H1 (cell line): ENCODE data around the gene KCTD12. TPM values are rescaled to one million over a fixed set of nuclear protein-coding genes. Genes with fewer than 3 reads are reported as not detected.

Source experiments
- CTCF ChIA-PET: fragments of 300-600 bp; sonication (Branson Sonifier 250); formaldehyde crosslinking; loops from one replicate; lab custom pipeline; 2021; ENCODE audit not compliant: partially characterized antibody; lab: Charles Lee
- POLR2A ChIA-PET: fragments of 300-600 bp; sonication (Branson Sonifier 250); formaldehyde crosslinking; loops from one replicate; lab custom pipeline; 2021; ENCODE audit warnings: inconsistent platforms; ENCODE audit not compliant: partially characterized antibody; lab: Charles Lee
- DNase-seq, 2 experiments: peaks; one replicate each; pipeline versions ENCODE4 v3.0.0 to v3.0.0-alpha.2; 2010 to 2022; ENCODE audit warnings: low spot score in 2 of 2, low read depth in 1 of 2, mixed read lengths in 1 of 2
- FAIRE-seq: peaks from 2 replicates; lab custom pipeline; 2011; peaks lifted over from hg19 to GRCh38; lab: Jason Lieb, UNC
- H2AFZ ChIP-seq: 2 replicates; pipeline ENCODE4 v1.8.1; 2012; ENCODE audit warnings: low read length, inconsistent platforms
- H2AK5ac ChIP-seq: 2 replicates; pipeline ENCODE4 v1.6.1; 2013; ENCODE audit warnings: low read depth, low read length
- H2BK120ac ChIP-seq: replicated peaks from 2 replicates; pipeline ENCODE3; 2013; ENCODE audit warnings: low read depth, low read length, inconsistent platforms
- H2BK12ac ChIP-seq: 2 replicates; pipeline ENCODE4 v1.6.1; 2013; ENCODE audit warnings: low read depth, low read length
- H2BK15ac ChIP-seq: 2 replicates; pipeline ENCODE4 v1.6.1; 2013; ENCODE audit warnings: low read length
- H2BK20ac ChIP-seq: 2 replicates; pipeline ENCODE4 v1.6.1; 2013; ENCODE audit warnings: low read length
- H2BK5ac ChIP-seq: 2 replicates; pipeline ENCODE4 v1.6.1; 2013; ENCODE audit warnings: low read depth, low read length
- H3K14ac ChIP-seq: 2 replicates; pipeline ENCODE4 v1.6.1; 2013; ENCODE audit warnings: inconsistent platforms; ENCODE audit not compliant: insufficient read length
- H3K18ac ChIP-seq: 2 replicates; pipeline ENCODE4 v1.6.1; 2013; ENCODE audit warnings: low read length; ENCODE audit errors: extremely low read depth
- H3K23ac ChIP-seq: 2 replicates; pipeline ENCODE4 v1.6.1; 2013; ENCODE audit warnings: inconsistent platforms; ENCODE audit not compliant: insufficient read length
- H3K23me2 ChIP-seq: 2 replicates; pipeline ENCODE4 v1.6.1; 2013; ENCODE audit warnings: low read depth, low read length
- H3K27ac ChIP-seq: 2 replicates; pipeline ENCODE4 v1.6.1; 2011; ENCODE audit warnings: low read depth, low read length, inconsistent platforms
- H3K27me3 ChIP-seq, 4 experiments: replicated peaks in 1 of 4; 1 replicate in 1 of 4; 2 replicates in 3 of 4; pipeline versions ENCODE4 v1.6.1 to v1.8.1; 2011 to 2013; ENCODE audit warnings: low read length in 3 of 4, mild to moderate bottlenecking in 3 of 4, inconsistent platforms in 2 of 4, mixed read lengths in 2 of 4, moderate library complexity in 1 of 4; ENCODE audit not compliant: control insufficient read depth in 3 of 4, insufficient read depth in 3 of 4; ENCODE audit errors: extremely low read depth in 1 of 4
- H3K36me3 ChIP-seq, 4 experiments: 2 replicates each; pipeline versions ENCODE4 v1.6.1 to v1.8.1; 2011 to 2013; ENCODE audit warnings: mild to moderate bottlenecking in 4 of 4, low read length in 3 of 4, moderate library complexity in 2 of 4, control low read depth in 1 of 4, inconsistent platforms in 1 of 4; ENCODE audit not compliant: insufficient read depth in 4 of 4, control insufficient read depth in 2 of 4
- H3K4ac ChIP-seq: replicated peaks from 2 replicates; pipeline ENCODE3; 2013; ENCODE audit warnings: low read length, low read depth, mixed read lengths, inconsistent platforms; ENCODE audit not compliant: insufficient read length
- H3K4me1 ChIP-seq, 4 experiments: replicated peaks in 1 of 4; 1 replicate in 1 of 4; 2 replicates in 3 of 4; pipeline versions ENCODE4 v1.6.1 to v1.8.1; 2011 to 2013; ENCODE audit warnings: low read length in 3 of 4, inconsistent platforms in 2 of 4, mixed read lengths in 1 of 4; ENCODE audit not compliant: insufficient read depth in 4 of 4, control insufficient read depth in 3 of 4
- H3K4me2 ChIP-seq, 2 experiments: 2 replicates each; pipeline versions ENCODE4 v1.6.1 to v1.8.1; 2011 to 2013; ENCODE audit warnings: low read depth in 2 of 2, low read length in 2 of 2, control low read depth in 1 of 2, inconsistent platforms in 1 of 2, mild to moderate bottlenecking in 1 of 2; ENCODE audit not compliant: insufficient read depth in 1 of 2
- H3K4me3 ChIP-seq, 4 experiments: fragments of 200-600, 300-600 bp in 1 of 4; sonication (generic), shearing (Covaris generic), sonication (Bioruptor Twin) in 1 of 4; 2 replicates each; pipeline versions ENCODE4 v1.5.1 to v1.8.1; 2011 to 2016; ENCODE audit warnings: low read length in 4 of 4, low read depth in 3 of 4, control low read depth in 2 of 4, inconsistent platforms in 2 of 4, mild to moderate bottlenecking in 2 of 4, mixed read lengths in 1 of 4, moderate library complexity in 1 of 4; ENCODE audit not compliant: insufficient read depth in 2 of 4; ENCODE audit errors: extremely low read depth in 1 of 4
- H3K56ac ChIP-seq: replicated peaks from 2 replicates; pipeline ENCODE3; 2013; ENCODE audit warnings: low read depth, mild to moderate bottlenecking, mixed read lengths, low read length, inconsistent platforms; ENCODE audit not compliant: insufficient read length
- H3K79me1 ChIP-seq: 2 replicates; pipeline ENCODE4 v1.6.1; 2013; ENCODE audit warnings: low read depth, low read length, control low read depth
- H3K79me2 ChIP-seq, 2 experiments: 2 replicates each; pipeline versions ENCODE4 v1.6.1 to v1.8.1; 2012 to 2013; ENCODE audit warnings: low read length in 2 of 2, mild to moderate bottlenecking in 2 of 2, inconsistent platforms in 1 of 2; ENCODE audit not compliant: insufficient read depth in 2 of 2, control insufficient read depth in 1 of 2
- H3K9ac ChIP-seq, 4 experiments: replicated peaks in 1 of 4; 1 replicate in 1 of 4; 2 replicates in 3 of 4; pipeline versions ENCODE4 v1.6.1 to v1.8.1; 2011 to 2013; ENCODE audit warnings: low read depth in 3 of 4, low read length in 3 of 4, control low read depth in 2 of 4, mild to moderate bottlenecking in 2 of 4, moderate library complexity in 2 of 4, inconsistent platforms in 1 of 4; ENCODE audit errors: extremely low read depth in 1 of 4
- H3K9me3 ChIP-seq, 2 experiments: 2 replicates each; pipeline versions ENCODE4 v1.6.1 to v1.8.1; 2012 to 2013; ENCODE audit warnings: mild to moderate bottlenecking in 2 of 2, moderate library complexity in 2 of 2, control low read depth in 1 of 2, inconsistent platforms in 1 of 2, low read depth in 1 of 2, low read length in 1 of 2, mixed read lengths in 1 of 2; ENCODE audit not compliant: insufficient read depth in 2 of 2
- H4K20me1 ChIP-seq, 2 experiments: replicated peaks in 1 of 2; 2 replicates each; pipeline versions ENCODE3 to v1.8.1; 2011 to 2013; ENCODE audit warnings: inconsistent platforms in 2 of 2, low read length in 2 of 2, mild to moderate bottlenecking in 1 of 2; ENCODE audit not compliant: insufficient read depth in 2 of 2, control insufficient read depth in 1 of 2
- H4K5ac ChIP-seq: 2 replicates; pipeline ENCODE4 v1.6.1; 2013; ENCODE audit warnings: low read length, low read depth, mixed read lengths, inconsistent platforms; ENCODE audit not compliant: insufficient read length
- H4K8ac ChIP-seq: 2 replicates; pipeline ENCODE4 v1.8.0; 2013; ENCODE audit warnings: mild to moderate bottlenecking, moderate library complexity, low read length, inconsistent platforms; ENCODE audit not compliant: insufficient read depth; ENCODE audit errors: extremely low read depth
- H4K91ac ChIP-seq: replicated peaks from 2 replicates; pipeline ENCODE3; 2013; ENCODE audit warnings: low read length, mixed read lengths, inconsistent platforms; ENCODE audit not compliant: insufficient read length
- CBX8 ChIP-seq: fragments of 300-800, 300-1000 bp; sonication (generic); IDR thresholded peaks from 2 replicates; pipeline ENCODE4 v1.7.1; 2016; ENCODE audit warnings: low read depth, low read length, borderline replicate concordance
- CEBPB ChIP-seq: IDR thresholded peaks from 2 replicates; pipeline ENCODE4 v1.6.1; 2012; ENCODE audit warnings: low read depth, low read length
- HDAC2 ChIP-seq, 2 experiments: fragments of 300-600 bp in 1 of 2; sonication (generic) in 1 of 2; IDR thresholded peaks; 2 replicates each; pipeline ENCODE4 v1.6.1; 2011 to 2012; ENCODE audit warnings: low read depth in 2 of 2, low read length in 2 of 2, mild to moderate bottlenecking in 2 of 2, moderate library complexity in 2 of 2, borderline replicate concordance in 1 of 2, inconsistent platforms in 1 of 2
- KDM1A ChIP-seq: fragments of 200-600, 300-600 bp; sonication (generic); IDR thresholded peaks from 2 replicates; pipeline ENCODE4 v1.7.1; 2016; ENCODE audit warnings: mild to moderate bottlenecking, low read length, borderline replicate concordance
- KDM5A ChIP-seq: fragments of 200-600 bp; IDR thresholded peaks from 2 replicates; pipeline ENCODE4 v1.7.1; 2012; ENCODE audit warnings: mild to moderate bottlenecking, low read length, inconsistent platforms, mixed read lengths
- SIRT6 ChIP-seq: IDR thresholded peaks from one replicate; pipeline ENCODE4 v1.7.1; 2012; ENCODE audit warnings: low read length, inconsistent platforms
- SP4 ChIP-seq: IDR thresholded peaks from 2 replicates; pipeline ENCODE4 v1.6.1; 2012; ENCODE audit warnings: low read length, inconsistent platforms
- WGBS, 2 experiments: shearing (Covaris generic) in 1 of 2; methylation state at CpG; one replicate each; pipeline versions ENCODE4 v1.1.6 to v1.1.7; 2013 to 2015; ENCODE audit warnings: low lambda C conversion rate in 2 of 2, mixed read lengths in 2 of 2, inconsistent platforms in 1 of 2, low coverage in 1 of 2, missing lambda C conversion rate in 1 of 2; ENCODE audit not compliant: insufficient replicate concordance in 2 of 2, insufficient coverage in 1 of 2, insufficient read length in 1 of 2; ENCODE audit errors: extremely low coverage in 1 of 2, missing lambda C conversion rate in 1 of 2; 5-methylcytosine and 5-hydroxymethylcytosine counted together
- polyA plus RNA-seq, 7 experiments: library from polyadenylated mRNA; depleted of rRNA in 3 of 7; stranded (reverse) in 5 of 7; unstranded in 2 of 7; fragments of >200 nt in 5 of 7; fragments of 200-250 nt in 2 of 7; gene quantifications; 1 replicate in 5 of 7; 2 replicates in 1 of 7; 4 replicates in 1 of 7; pipeline versions ENCODE4 v1.2.1 to v1.2.3, GENCODE V29; 2011 to 2013; ENCODE audit warnings: missing spikeins in 2 of 7, mixed read lengths in 2 of 7
- total RNA-seq: library from RNA; stranded (reverse); fragmentation: NEBNext Ultra II Directional; extraction: Animal tissue kit (Norgen Biotek cat#: 25700); gene quantifications from 2 replicates; pipeline ENCODE4 v1.2.1, GENCODE V29; 2021

Gene KCTD12
- total and polyA plus RNA-seq, 2 of the 8 experiments (the other 6 are each of a cell fraction or from before 2014, with no cell fraction given), result 2.5 to 9.6 TPM

DNA sequence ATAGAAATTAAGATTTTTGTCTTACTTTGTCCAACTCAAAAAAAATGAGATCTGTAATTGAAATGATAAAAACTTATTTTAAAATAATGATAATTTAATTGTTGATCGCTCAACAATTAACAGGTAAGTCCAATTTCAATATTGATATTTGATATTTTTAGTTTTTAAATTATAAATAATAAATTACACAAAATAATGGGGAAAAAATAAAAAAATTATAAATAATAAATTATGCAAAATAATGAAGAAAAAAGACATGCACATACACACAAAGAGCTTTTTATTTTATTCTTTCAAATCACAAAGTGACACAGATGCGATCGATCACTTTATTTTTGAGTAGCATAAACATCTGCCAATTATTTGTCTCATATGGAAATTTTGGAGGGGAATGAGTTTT is 40.8 kb downstream of the KCTD12 start:
- FAIRE-seq, result no peak
- H3K56ac ChIP-seq, result no peak overlapping the region
- TF ChIP-seq KDM5A, result no peak
- no peak for TF ChIP-seq KDM1A
- TF ChIP-seq HDAC2 (IDR thresholded peaks at IDR 0.05; ENCODE audit: borderline replicate concordance in 1 of 2, low read depth in 2 of 2, low read length in 2 of 2), result no peak
- no peak for TF ChIP-seq CBX8
- no peak for TF ChIP-seq CEBPB
- TF ChIP-seq SP4, result no peak
- no peak for TF ChIP-seq SIRT6

More for the DNA sequence above, 40.8 kb downstream of the KCTD12 start:
- Histone ChIP-seq H3K4me3 (no peak overlapping the region), H3K4me2 (no peak overlapping the region), H3K4me1 (no peaks in the 10 kb centered on the region), H2BK15ac (no peak overlapping the region), H3K36me3 (no peaks in the 10 kb centered on the region), H4K8ac (no peak overlapping the region), H3K9ac (no peak overlapping the region), H4K5ac (no peak overlapping the region), H3K14ac (no peak overlapping the region), H2AFZ (no peak overlapping the region), H3K23ac (no peak overlapping the region), H2BK5ac (no peak overlapping the region), H3K27me3 (no peaks in the 10 kb centered on the region; a peak in 1 of 7 replicates), H3K4ac (no peak overlapping the region), H3K18ac (no peak overlapping the region), H2BK120ac (no peak overlapping the region), H4K20me1 (no peaks in the 10 kb centered on the region), H3K27ac (no peak overlapping the region), H3K79me2 (no peaks in the 10 kb centered on the region), H2BK20ac (no peak overlapping the region), H2BK12ac (no peak overlapping the region), H2AK5ac (no peak overlapping the region), H3K79me1 (no peaks in the 10 kb centered on the region), H3K9me3 (no peaks in the 10 kb centered on the region), H3K23me2 (no peaks in the 10 kb centered on the region), H4K91ac (no peak overlapping the region)
- ChIA-PET CTCF (no interaction called here), POLR2A (no interaction called here)
- WGBS, 2 experiments, result 91% methylated on average over 3 of the region's 3 CpGs; no CpG with 5 or more reads in 1 of the 2 experiments
- no peak for DNase-seq
